ENCODE results near the gene REV3L.

The REV3L gene

GRCh38 chr6:111409430-111409829, 73.6 kb downstream of the REV3L start:
- Histone ChIP-seq H3K36me3 (ENCODE audit: control insufficient read depth, low read length) (peaks cover 62% of the 10 kb centered on the region), H3K4me3 (ENCODE audit: low read length) (no peak overlapping the region), H3F3A (ENCODE audit: control insufficient read depth, insufficient read depth) (peaks cover 16% of the 10 kb centered on the region), H3K79me2 (ENCODE audit: control insufficient read depth, low read length) (peaks cover 7% of the 10 kb centered on the region; the same call in 1 of the 2 replicates), H4K20me1 (ENCODE audit: control insufficient read depth, insufficient read depth, low read depth, low read length) (no peaks in the 10 kb centered on the region), H3K9me3 (ENCODE audit: control insufficient read depth, insufficient read depth, low read length) (no peaks in the 10 kb centered on the region), H3K27ac (ENCODE audit: low read depth, low read length) (no peak overlapping the region), H3K9me2 (replicated peaks; ENCODE audit: control insufficient read depth, low read length) (no peaks in the 10 kb centered on the region), H3K27me3 (ENCODE audit: control insufficient read depth, low read length) (no peaks in the 10 kb centered on the region), H3K4me1 (ENCODE audit: control insufficient read depth, low read length) (peaks cover 52% of the 10 kb centered on the region), H3K4me2 (ENCODE audit: low read length) (no peak overlapping the region)
- TF ChIP-seq, protein P1, sequence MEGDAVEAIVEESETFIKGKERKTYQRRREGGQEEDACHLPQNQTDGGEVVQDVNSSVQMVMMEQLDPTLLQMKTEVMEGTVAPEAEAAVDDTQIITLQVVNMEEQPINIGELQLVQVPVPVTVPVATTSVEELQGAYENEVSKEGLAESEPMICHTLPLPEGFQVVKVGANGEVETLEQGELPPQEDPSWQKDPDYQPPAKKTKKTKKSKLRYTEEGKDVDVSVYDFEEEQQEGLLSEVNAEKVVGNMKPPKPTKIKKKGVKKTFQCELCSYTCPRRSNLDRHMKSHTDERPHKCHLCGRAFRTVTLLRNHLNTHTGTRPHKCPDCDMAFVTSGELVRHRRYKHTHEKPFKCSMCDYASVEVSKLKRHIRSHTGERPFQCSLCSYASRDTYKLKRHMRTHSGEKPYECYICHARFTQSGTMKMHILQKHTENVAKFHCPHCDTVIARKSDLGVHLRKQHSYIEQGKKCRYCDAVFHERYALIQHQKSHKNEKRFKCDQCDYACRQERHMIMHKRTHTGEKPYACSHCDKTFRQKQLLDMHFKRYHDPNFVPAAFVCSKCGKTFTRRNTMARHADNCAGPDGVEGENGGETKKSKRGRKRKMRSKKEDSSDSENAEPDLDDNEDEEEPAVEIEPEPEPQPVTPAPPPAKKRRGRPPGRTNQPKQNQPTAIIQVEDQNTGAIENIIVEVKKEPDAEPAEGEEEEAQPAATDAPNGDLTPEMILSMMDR (IDR thresholded peaks at IDR 0.05; ENCODE audit: low read depth, low read length, poor library complexity, severe bottlenecking): no peak
- no peak for TF ChIP-seq EZH2phosphoT487 (IDR thresholded peaks at IDR 0.05; ENCODE audit: borderline replicate concordance, low read length)

- Histone ChIP-seq H3K4me2 (ENCODE audit: low read length) (no peak overlapping the region), H3K4me3 (ENCODE audit: low read length) (no peak overlapping the region), H3K79me2 (ENCODE audit: control insufficient read depth, low read length) (peaks cover 7% of the 10 kb centered on the region; the same call in 1 of the 2 replicates), H3K9me3 (ENCODE audit: control insufficient read depth, insufficient read depth, low read length) (no peaks in the 10 kb centered on the region), H4K20me1 (ENCODE audit: control insufficient read depth, insufficient read depth, low read depth, low read length) (no peaks in the 10 kb centered on the region), H3F3A (ENCODE audit: control insufficient read depth, insufficient read depth) (peaks cover 16% of the 10 kb centered on the region), H3K9me2 (replicated peaks; ENCODE audit: control insufficient read depth, low read length) (no peaks in the 10 kb centered on the region), H3K27ac (ENCODE audit: low read depth, low read length) (no peak overlapping the region), H3K4me1 (ENCODE audit: control insufficient read depth, low read length) (peaks cover 42% of the 10 kb centered on the region), H3K27me3 (ENCODE audit: control insufficient read depth, low read length) (no peaks in the 10 kb centered on the region), H3K36me3 (ENCODE audit: control insufficient read depth, low read length) (peaks cover 66% of the 10 kb centered on the region)
- TF ChIP-seq, protein P1 (IDR thresholded peaks at IDR 0.05; ENCODE audit: low read depth, low read length, poor library complexity, severe bottlenecking): no peak
- no peak for TF ChIP-seq EZH2phosphoT487 (IDR thresholded peaks at IDR 0.05; ENCODE audit: borderline replicate concordance, low read length)
Measured at GRCh38 chr6:111407686-111408085, 75.3 kb downstream of the REV3L start.

DNA sequence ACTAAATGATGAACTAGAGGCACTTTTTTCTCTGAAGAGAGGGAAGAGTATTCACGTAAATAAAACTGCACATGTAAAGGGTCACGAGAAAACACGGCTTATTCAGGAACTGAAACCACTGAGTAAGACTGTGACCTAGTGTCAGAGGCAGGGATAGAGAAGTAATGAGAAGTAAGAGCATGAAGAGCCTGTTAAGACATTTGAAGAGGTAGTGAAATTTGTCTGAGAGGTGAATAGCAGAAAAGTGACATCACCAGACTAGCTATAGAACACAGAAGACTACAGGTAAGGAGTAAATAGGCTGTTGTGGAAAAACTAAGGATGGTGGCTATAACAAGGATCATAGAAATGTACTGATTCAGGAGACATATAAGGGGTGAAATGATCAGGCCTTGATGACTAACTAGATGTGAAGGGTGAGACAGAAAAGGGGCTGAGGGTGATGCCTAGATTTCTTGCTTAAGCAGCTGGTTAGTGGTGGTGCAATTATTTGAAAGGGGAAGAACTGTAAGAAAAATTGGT, 76.8 kb downstream of the REV3L start:
- Histone ChIP-seq H3K4me1 (ENCODE audit: control insufficient read depth, low read length) (peaks cover 30% of the 10 kb centered on the region), H3K9me3 (ENCODE audit: control insufficient read depth, insufficient read depth, low read length) (no peaks in the 10 kb centered on the region), H3K79me2 (ENCODE audit: control insufficient read depth, low read length) (peaks cover 5% of the 10 kb centered on the region; the same call in 1 of the 2 replicates), H3K4me2 (ENCODE audit: low read length) (peak overlapping the region; percentile 61), H3K36me3 (ENCODE audit: control insufficient read depth, low read length) (peaks cover 67% of the 10 kb centered on the region), H3K27ac (ENCODE audit: low read depth, low read length) (peak overlapping the region; percentile 53), H3F3A (ENCODE audit: control insufficient read depth, insufficient read depth) (peaks cover 10% of the 10 kb centered on the region), H3K27me3 (ENCODE audit: control insufficient read depth, low read length) (no peaks in the 10 kb centered on the region), H4K20me1 (ENCODE audit: control insufficient read depth, insufficient read depth, low read depth, low read length) (no peaks in the 10 kb centered on the region), H3K9me2 (replicated peaks; ENCODE audit: control insufficient read depth, low read length) (no peaks in the 10 kb centered on the region), H3K4me3 (ENCODE audit: low read length) (peak overlapping the region; percentile 36)
- no peak for TF ChIP-seq EZH2phosphoT487 (IDR thresholded peaks at IDR 0.05; ENCODE audit: borderline replicate concordance, low read length)
- TF ChIP-seq, protein P1 (IDR thresholded peaks at IDR 0.05; ENCODE audit: low read depth, low read length, poor library complexity, severe bottlenecking): no peak
